IPS-18c (cell line): ENCODE data around the gene TLL2.

Experiments used
- H3K4me3 ChIP-seq: 2 replicates; pipeline ENCODE4 v1.7.0; 2013; ENCODE audit warnings: low read depth, mild to moderate bottlenecking, low read length, moderate library complexity; ENCODE audit not compliant: insufficient read depth
- H3K9me3 ChIP-seq: one replicate; pipeline ENCODE4 v1.6.1; 2013; ENCODE audit warnings: mild to moderate bottlenecking, low read length, moderate library complexity; ENCODE audit not compliant: control insufficient read depth, insufficient read depth

Gene TLL2

DNA sequence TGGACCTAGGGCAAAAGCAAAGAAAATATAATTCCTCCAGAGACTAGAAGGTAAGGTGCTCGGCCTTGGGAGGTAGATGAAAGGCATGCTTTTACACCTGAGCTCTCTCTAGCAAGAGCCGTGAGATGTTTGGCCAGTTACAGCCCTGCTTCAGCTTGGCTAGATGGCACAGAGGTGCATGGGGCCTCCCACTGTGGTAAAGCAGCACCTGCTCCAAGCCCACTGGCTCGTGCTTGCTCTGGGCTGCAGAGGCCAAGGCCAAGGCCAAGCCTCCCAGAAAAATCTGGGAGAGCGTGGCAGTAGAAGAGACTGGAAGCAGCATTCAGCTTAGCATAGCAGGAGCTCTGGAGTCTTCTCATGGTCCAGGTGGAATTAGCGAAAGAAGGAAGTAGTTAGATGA, 123.9 kb downstream of the TLL2 start:
- Histone ChIP-seq H3K4me3 (no peak overlapping the region), H3K9me3 (no peaks in the 10 kb centered on the region)

GRCh38 chr10:96387601-96388000, 126.1 kb downstream of the TLL2 start:
- Histone ChIP-seq H3K4me3 (no peak overlapping the region), H3K9me3 (peaks cover 2% of the 10 kb centered on the region)

- no peak overlapping the region for H3K4me3 ChIP-seq
- peaks cover 2% of the 10 kb centered on the region for H3K9me3 ChIP-seq
Measured at GRCh38 chr10:96387161-96387560, 126.6 kb downstream of the TLL2 start.

DNA sequence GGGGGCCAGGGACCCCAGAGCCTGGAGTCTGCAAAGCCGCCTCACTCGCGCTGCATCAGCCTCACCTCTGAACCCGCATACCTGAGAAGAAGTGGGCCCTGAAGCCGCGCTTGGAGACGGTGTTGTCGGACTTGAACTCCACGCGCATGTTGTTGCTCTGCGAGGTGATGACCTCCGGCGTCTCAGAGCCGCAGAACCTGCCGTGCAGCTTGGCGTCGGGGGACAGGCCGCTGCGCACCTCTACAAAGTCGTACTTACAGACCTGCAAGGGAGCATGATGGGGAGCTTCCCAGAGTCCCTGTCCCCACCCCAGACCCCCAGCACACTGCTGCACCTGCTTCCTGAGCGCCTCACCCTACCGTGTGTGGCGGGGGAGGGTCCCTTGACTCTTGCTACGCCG, 129.2 kb downstream of the TLL2 start:
- H3K4me3 ChIP-seq = no peak overlapping the region
- H3K9me3 ChIP-seq = peaks cover 2% of the 10 kb centered on the region

DNA sequence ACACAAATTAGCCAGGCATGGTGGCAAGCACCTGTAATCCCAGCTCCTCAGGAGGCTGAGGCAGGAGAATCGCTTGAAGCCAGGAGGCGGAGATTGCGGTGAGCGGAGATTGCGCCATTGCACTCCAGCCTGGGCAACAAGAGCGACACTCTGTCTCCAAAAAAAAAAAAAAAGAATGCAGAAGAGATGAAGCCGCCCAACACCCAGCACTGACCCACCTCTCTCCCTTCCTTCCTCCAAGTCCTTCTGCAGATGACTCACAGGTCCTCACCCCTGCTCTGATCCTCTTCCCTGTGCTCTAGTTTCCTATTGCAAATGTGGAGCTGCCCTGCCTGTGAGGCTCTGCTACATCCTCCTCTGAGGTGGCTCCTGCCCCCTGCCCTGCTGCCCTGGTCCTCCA, 132.9 kb downstream of the TLL2 start:
- H3K9me3 ChIP-seq = peaks cover 2% of the 10 kb centered on the region
- no peak overlapping the region for H3K4me3 ChIP-seq

DNA sequence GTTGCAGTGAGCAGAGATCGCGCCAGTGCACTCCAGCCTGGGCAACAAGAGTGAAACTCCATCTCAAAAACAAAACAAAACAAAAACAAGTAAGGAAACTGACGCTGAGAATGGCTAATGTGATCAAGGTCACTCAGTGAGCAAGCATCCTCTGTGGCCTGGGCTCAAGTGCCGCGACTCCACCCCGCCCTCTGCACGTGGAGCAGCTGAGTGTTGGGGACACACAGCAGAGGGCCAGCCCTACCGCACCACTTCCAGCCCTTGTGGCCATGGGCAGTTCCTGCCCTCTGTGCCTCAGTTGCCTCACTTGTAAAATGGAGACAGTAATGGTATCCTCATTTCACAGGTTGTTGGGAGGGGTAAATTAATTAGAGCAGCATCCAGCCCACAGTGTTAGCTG, 134.0 kb downstream of the TLL2 start:
- Histone ChIP-seq H3K9me3 (peaks cover 2% of the 10 kb centered on the region), H3K4me3 (no peak overlapping the region)

DNA sequence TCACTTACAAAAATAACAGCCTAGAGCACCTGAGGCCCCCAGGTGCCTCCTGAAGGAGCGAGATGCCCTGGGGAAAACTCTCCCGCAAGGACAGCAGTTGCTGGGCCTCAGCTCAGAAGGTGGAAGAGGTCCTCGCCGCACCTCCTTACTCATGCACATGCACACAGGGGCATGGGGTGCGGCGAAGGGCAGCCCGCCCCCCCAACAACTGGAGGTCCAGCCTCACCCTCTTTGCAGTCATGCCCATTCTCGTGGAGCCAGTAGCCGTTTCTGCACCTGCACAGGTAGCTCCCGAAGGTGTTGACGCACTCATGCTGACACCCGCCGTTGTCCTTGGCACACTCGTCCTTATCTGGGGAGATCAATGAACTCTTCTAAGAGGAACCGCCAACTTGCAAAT, 135.0 kb downstream of the TLL2 start:
- H3K4me3 ChIP-seq = no peak overlapping the region

GRCh38 chr10:96377816-96378294, 135.9 kb downstream of the TLL2 start:
- no peaks in the 10 kb centered on the region for H3K9me3 ChIP-seq
- no peak overlapping the region for H3K4me3 ChIP-seq

More for the DNA sequence above, 135.0 kb downstream of the TLL2 start:
- peaks cover 2% of the 10 kb centered on the region for H3K9me3 ChIP-seq

DNA sequence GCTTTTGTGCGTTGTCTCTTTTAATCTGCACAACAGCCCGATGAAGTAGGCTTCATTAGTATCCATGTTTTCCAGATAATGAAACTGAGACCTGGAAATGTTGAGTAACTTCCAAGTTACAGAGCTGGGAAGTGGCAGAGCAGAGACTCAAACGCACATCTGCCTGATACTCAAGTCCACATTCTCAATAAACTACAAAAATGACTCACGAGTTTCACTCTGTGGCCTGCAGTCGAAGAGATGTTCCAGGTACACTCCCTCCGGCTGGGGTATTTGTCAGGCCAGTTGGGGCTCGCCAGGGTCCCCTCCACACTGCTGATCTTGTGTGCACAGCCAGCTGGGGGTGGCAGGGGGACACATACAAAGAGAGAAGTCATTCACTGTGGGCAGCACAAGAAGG, 137.2 kb downstream of the TLL2 start:
- H3K9me3 ChIP-seq = no peaks in the 10 kb centered on the region
- H3K4me3 ChIP-seq = no peak overlapping the region

GRCh38 chr10:96374985-96375830, 138.5 kb downstream of the TLL2 start:
- Histone ChIP-seq H3K9me3 (no peaks in the 10 kb centered on the region), H3K4me3 (peak overlapping the region; percentile 56)

- no peaks in the 10 kb centered on the region for H3K9me3 ChIP-seq
- peak overlapping the region; percentile 56 for H3K4me3 ChIP-seq
Measured at GRCh38 chr10:96374639-96374984, 139.1 kb downstream of the TLL2 start.

DNA sequence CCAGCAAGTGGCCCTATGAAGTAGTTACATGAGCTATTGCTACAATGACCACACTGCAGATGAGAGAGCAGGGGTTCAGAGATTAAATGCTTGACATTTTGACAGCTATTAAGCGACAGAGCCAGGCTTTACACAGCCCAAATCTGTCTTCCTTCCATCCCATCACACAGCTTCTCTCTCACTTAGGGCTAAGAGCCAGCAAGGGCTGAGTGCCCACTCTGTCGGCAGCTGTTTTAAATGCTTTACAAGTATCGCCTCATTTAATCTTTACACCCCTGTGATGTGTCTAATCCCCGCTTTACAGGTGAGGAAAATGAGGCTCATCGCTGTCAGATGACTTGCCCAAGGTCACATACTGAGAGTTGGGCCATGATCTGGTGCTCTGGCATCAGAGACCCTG, 139.7 kb downstream of the TLL2 start:
- Histone ChIP-seq H3K4me3 (no peak overlapping the region), H3K9me3 (no peaks in the 10 kb centered on the region)

DNA sequence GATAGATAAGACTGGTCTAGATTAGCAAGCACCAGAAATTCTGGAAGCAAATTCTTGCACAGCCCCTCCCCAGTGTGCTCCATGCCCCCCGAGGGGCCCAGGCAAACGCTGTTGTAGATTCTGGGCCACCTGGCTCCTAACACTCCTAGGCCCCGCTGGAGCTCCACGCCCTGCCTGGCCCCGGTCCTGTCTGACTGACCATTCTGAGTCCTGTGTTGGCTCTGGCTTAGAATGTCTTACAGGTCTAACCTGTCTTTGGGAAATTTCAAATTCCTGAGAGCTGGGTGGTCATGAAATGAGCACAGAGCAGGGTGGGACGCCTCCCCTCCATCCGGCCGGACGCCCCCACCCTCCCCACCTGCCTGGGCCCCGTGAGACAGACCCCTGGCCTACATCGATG, 142.4 kb downstream of the TLL2 start:
- no peak overlapping the region for H3K4me3 ChIP-seq
- H3K9me3 ChIP-seq = no peaks in the 10 kb centered on the region

- no peak overlapping the region for H3K4me3 ChIP-seq
- H3K9me3 ChIP-seq = no peaks in the 10 kb centered on the region
Measured at GRCh38 chr10:96370584-96371157, 143.1 kb downstream of the TLL2 start.

DNA sequence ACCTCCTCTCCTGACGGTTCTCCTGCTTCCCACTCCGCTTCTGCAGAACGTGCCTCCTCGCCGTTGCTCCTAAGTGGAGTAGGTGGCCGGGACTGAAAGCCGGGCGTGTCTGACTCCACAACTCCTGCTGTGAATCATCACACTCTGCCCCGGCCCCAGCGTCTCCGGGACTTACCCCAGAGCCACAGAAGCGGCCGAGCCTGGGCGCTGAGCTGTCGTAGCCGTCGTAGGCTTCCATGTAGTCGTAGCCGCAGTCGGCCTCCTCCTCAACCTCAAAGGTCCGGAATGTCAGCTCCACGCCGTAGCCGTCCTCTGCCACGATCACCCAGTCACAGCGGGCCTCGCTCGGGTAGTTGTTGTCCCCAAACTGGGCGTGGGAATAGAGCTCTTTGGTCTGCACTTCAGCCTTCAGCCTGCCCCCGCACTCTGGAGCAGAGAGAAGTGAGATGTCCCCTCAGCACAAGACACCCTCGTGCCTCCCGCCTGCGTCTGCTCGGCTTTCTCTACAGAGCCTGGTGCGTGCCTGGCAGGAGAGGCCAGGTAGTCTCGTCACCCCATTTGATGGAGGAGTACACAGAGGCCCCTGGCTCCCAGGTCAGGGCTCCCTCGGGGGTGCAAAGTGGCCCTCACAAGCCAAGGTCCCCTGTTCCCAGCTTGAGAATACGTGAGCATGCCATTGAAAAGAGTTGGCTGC, 143.7 kb downstream of the TLL2 start:
- Histone ChIP-seq H3K9me3 (no peaks in the 10 kb centered on the region), H3K4me3 (no peak overlapping the region)

- H3K4me3 ChIP-seq = no peak overlapping the region
- H3K9me3 ChIP-seq = no peaks in the 10 kb centered on the region
Measured at GRCh38 chr10:96368971-96369370, 144.8 kb downstream of the TLL2 start.

DNA sequence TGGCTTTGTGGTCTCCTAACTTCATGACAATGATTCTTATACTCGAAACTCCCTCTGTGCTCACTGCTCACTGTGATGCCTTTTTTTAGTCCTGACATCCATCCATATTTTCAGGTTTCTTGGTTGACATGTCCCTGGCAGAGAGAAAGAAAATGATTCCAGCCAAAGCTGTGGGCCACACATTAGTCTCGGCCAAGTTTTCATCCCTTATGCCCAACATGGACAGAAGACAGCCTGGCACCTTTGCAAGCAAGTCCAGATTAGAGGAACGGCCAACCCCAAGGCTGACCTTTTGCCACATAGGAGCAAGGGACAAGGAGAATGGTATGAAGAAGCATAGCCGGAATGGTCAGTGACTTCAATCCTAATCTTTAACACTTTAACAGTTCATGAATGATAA, 146.3 kb downstream of the TLL2 start:
- Histone ChIP-seq H3K9me3 (no peaks in the 10 kb centered on the region), H3K4me3 (no peak overlapping the region)

DNA sequence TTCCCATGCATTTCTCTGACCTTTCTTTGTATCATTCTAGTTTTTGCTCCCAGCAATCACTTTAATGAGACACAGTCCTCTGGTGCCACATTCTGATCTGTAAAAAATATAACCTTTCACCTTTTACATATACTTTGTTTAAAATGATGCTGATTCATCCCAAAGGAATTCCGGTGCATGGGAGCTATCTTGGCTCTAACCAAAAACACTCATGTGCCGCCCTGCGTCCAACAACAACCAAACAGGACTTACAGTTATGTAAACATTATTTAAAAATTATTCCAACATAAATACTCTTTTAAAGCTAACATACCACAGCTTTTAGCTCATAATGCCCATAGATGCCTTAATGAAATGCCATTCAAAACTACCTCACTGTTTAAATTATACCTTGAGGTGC, 147.2 kb downstream of the TLL2 start:
- no peaks in the 10 kb centered on the region for H3K9me3 ChIP-seq
- no peak overlapping the region for H3K4me3 ChIP-seq
